ENCODE data around the gene OR2J1. TPM values are rescaled to one million over a fixed set of nuclear protein-coding genes. Genes with fewer than 3 reads are reported as not detected.
"Not testable (repeated sequence)": the region's sequence is repeated elsewhere in the genome, so short reads cannot be mapped to it uniquely, and the experiment has no call there.

Gene OR2J1
- not detected for total RNA-seq

GRCh38 chr6:29099190-29099589 is at the start of gene OR2J1:
OR2J1 (plus strand) TSS chr6:29099490; CDS start chr6:29100943, 1,453 bp downstream.
- Mint-ChIP-seq H3K9me3 (no peaks in the 10 kb centered on the region), H3K36me3 (no peaks in the 10 kb centered on the region), H3K27ac (no peak within 1 kb of the TSS)
- ATAC-seq (no peak), DNase-seq (ENCODE audit: low spot score in 2 of 2) (no peak)

- Mint-ChIP-seq H3K27ac (no peak overlapping the region), H3K9me3 (peaks cover 0 to 4% of the 10 kb centered on the region in 2 donors), H3K36me3 (peaks cover 0 to 6% of the 10 kb centered on the region in 2 donors)
- no peak for DNase-seq (ENCODE audit: low spot score in 2 of 2)
- ATAC-seq = no peak
Measured at GRCh38 chr6:29051680-29052079, 47.6 kb upstream of the OR2J1 start.

- no peak for DNase-seq (ENCODE audit: low spot score in 2 of 2)
- H3K36me3 Mint-ChIP-seq = no peaks in the 10 kb centered on the region
- peak in 1 of 2 donors; percentile 31 for ATAC-seq
- no peak overlapping the region for H3K27ac Mint-ChIP-seq
- no peaks in the 10 kb centered on the region for H3K9me3 Mint-ChIP-seq
Measured at GRCh38 chr6:29071831-29072723, 27.2 kb upstream of the OR2J1 start.

- Mint-ChIP-seq H3K27ac (no peak overlapping the region), H3K36me3 (no peaks in the 10 kb centered on the region), H3K9me3 (no peaks in the 10 kb centered on the region)
- no peak for ATAC-seq
- DNase-seq (ENCODE audit: low spot score in 2 of 2) = no peak
Measured at GRCh38 chr6:29079203-29079602, 20.1 kb upstream of the OR2J1 start.

GRCh38 chr6:29081312-29081711 is 18.0 kb upstream of the OR2J1 start:
- no peak overlapping the region for H3K27ac Mint-ChIP-seq
- H3K36me3 Mint-ChIP-seq = no peaks in the 10 kb centered on the region
- DNase-seq (ENCODE audit: low spot score in 2 of 2) = no peak
- ATAC-seq = no peak
- no peaks in the 10 kb centered on the region for H3K9me3 Mint-ChIP-seq

GRCh38 chr6:29082457-29082856 is 16.8 kb upstream of the OR2J1 start:
- Mint-ChIP-seq H3K36me3 (no peaks in the 10 kb centered on the region), H3K27ac (peak overlapping the region in 1 of 2 donors; percentile 65), H3K9me3 (no peaks in the 10 kb centered on the region)
- ATAC-seq (no peak), DNase-seq (ENCODE audit: low spot score in 2 of 2) (no peak)

GRCh38 chr6:29087213-29087612 is 12.1 kb upstream of the OR2J1 start, which contains the start of gene OR2B3:
OR2B3 (minus strand) TSS chr6:29087313; CDS start chr6:29087248, 65 bp downstream.
- Mint-ChIP-seq H3K27ac (no peak within 1 kb of the TSS), H3K36me3 (no peaks in the 10 kb centered on the region), H3K9me3 (no peaks in the 10 kb centered on the region)
- no peak for ATAC-seq
- DNase-seq (ENCODE audit: low spot score in 2 of 2) = no peak

GRCh38 chr6:29092957-29093356 is 6.3 kb upstream of the OR2J1 start:
- ATAC-seq = no peak
- DNase-seq (ENCODE audit: low spot score in 2 of 2) = no peak
- no peaks in the 10 kb centered on the region for H3K9me3 Mint-ChIP-seq
- H3K27ac Mint-ChIP-seq = no peak overlapping the region
- no peaks in the 10 kb centered on the region for H3K36me3 Mint-ChIP-seq

- DNase-seq (ENCODE audit: low spot score in 2 of 2) (no peak), ATAC-seq (no peak)
- no peak overlapping the region for H3K27ac Mint-ChIP-seq
- no peaks in the 10 kb centered on the region for H3K36me3 Mint-ChIP-seq
- no peaks in the 10 kb centered on the region for H3K9me3 Mint-ChIP-seq
Measured at GRCh38 chr6:29097803-29098202, 1.5 kb upstream of the OR2J1 start.

GRCh38 chr6:29107758-29108157 is 8.5 kb downstream of the OR2J1 start, which contains the start of gene OR2J3:
OR2J3 (plus strand) TSS chr6:29108058; CDS start chr6:29111891, 3,833 bp downstream.
- H3K9me3 Mint-ChIP-seq = no peaks in the 10 kb centered on the region
- DNase-seq (ENCODE audit: low spot score in 2 of 2) (no peak), ATAC-seq (no peak)
- H3K27ac Mint-ChIP-seq = no peak within 1 kb of the TSS
- H3K36me3 Mint-ChIP-seq = no peaks in the 10 kb centered on the region

- Mint-ChIP-seq H3K27ac (no peak overlapping the region), H3K9me3 (no peaks in the 10 kb centered on the region), H3K36me3 (no peaks in the 10 kb centered on the region)
- no peak for ATAC-seq
- DNase-seq (ENCODE audit: low spot score in 2 of 2) = no peak
Measured at GRCh38 chr6:29112135-29112534, 12.8 kb downstream of the OR2J1 start.

GRCh38 chr6:29114964-29115363 is 15.7 kb downstream of the OR2J1 start:
- not testable (repeated sequence) for H3K27ac Mint-ChIP-seq; ATAC-seq; H3K9me3 Mint-ChIP-seq; H3K36me3 Mint-ChIP-seq; DNase-seq (ENCODE audit: low spot score in 2 of 2)

- ATAC-seq = no peak
- Mint-ChIP-seq H3K27ac (no peak overlapping the region), H3K9me3 (no peaks in the 10 kb centered on the region), H3K36me3 (no peaks in the 10 kb centered on the region)
- no peak for DNase-seq (ENCODE audit: low spot score in 2 of 2)
Measured at GRCh38 chr6:29129326-29130012, 30.2 kb downstream of the OR2J1 start.

GRCh38 chr6:29130644-29131043 is 31.4 kb downstream of the OR2J1 start:
- Mint-ChIP-seq H3K9me3 (no peaks in the 10 kb centered on the region), H3K36me3 (no peaks in the 10 kb centered on the region), H3K27ac (no peak overlapping the region)
- no peak for ATAC-seq
- DNase-seq (ENCODE audit: low spot score in 2 of 2) = no peak

GRCh38 chr6:29131691-29132090 is 32.4 kb downstream of the OR2J1 start:
- no peak for ATAC-seq
- H3K36me3 Mint-ChIP-seq = no peaks in the 10 kb centered on the region

GRCh38 chr6:29137724-29138123 is 38.4 kb downstream of the OR2J1 start:
- DNase-seq (ENCODE audit: low spot score in 2 of 2) = no peak
- H3K36me3 Mint-ChIP-seq = no peaks in the 10 kb centered on the region
- no peak for ATAC-seq
- H3K27ac Mint-ChIP-seq = no peak overlapping the region
- H3K9me3 Mint-ChIP-seq = no peaks in the 10 kb centered on the region

More at GRCh38 chr6:29131691-29132090, 32.4 kb downstream of the OR2J1 start:
- no peaks in the 10 kb centered on the region for H3K9me3 Mint-ChIP-seq
- H3K27ac Mint-ChIP-seq = no peak overlapping the region
- DNase-seq (ENCODE audit: low spot score in 2 of 2) = no peak

- H3K27ac Mint-ChIP-seq = no peak overlapping the region
- DNase-seq (ENCODE audit: low spot score in 2 of 2) (no peak), ATAC-seq (no peak)
- no peaks in the 10 kb centered on the region for H3K36me3 Mint-ChIP-seq
- H3K9me3 Mint-ChIP-seq = peaks cover 0 to 6% of the 10 kb centered on the region in 2 donors
Measured at GRCh38 chr6:29141606-29142005, 42.3 kb downstream of the OR2J1 start.
